Measurements from ENCODE around the gene ITFG1.
"Not testable (repeated sequence)": the region's sequence is repeated elsewhere in the genome, so short reads cannot be mapped to it uniquely, and the experiment has no call there.

Gene ITFG1

GRCh38 chr16:47473004-47473403 lies 12.1 kb upstream of the ITFG1 start:
- DNase-seq, result not testable (repeated sequence)

GRCh38 chr16:47470810-47471209 lies 9.9 kb upstream of the ITFG1 start:
- DNase-seq, result no peak

GRCh38 chr16:47470211-47470610 lies 9.3 kb upstream of the ITFG1 start:
- no peak for DNase-seq

GRCh38 chr16:47469227-47469626 lies 8.4 kb upstream of the ITFG1 start:
- DNase-seq, result no peak

- not testable (repeated sequence) for DNase-seq
Observed at GRCh38 chr16:47468070-47468689, 7.3 kb upstream of the ITFG1 start.

GRCh38 chr16:47467501-47467900 lies 6.6 kb upstream of the ITFG1 start:
- no peak for DNase-seq

- no peak for DNase-seq
Observed at GRCh38 chr16:47465919-47466630, 5.2 kb upstream of the ITFG1 start.

- no peak for DNase-seq
Observed at GRCh38 chr16:47463771-47464624, 3.1 kb upstream of the ITFG1 start.

GRCh38 chr16:47461598-47462266 lies 869 bp upstream of the ITFG1 start:
- peak in 1 of 2 donors; percentile 8 for DNase-seq

GRCh38 chr16:47460359-47460710 lies 528 bp downstream of the ITFG1 start:
- DNase-seq, result no peak

- no peak for DNase-seq
Observed at GRCh38 chr16:47459603-47460002, 1.3 kb downstream of the ITFG1 start.

GRCh38 chr16:47458331-47458730 lies 2.5 kb downstream of the ITFG1 start:
- no peak for DNase-seq

GRCh38 chr16:47449788-47450187 lies 11.1 kb downstream of the ITFG1 start:
- no peak for DNase-seq

- DNase-seq, result no peak
Observed at GRCh38 chr16:47448830-47449575, 11.9 kb downstream of the ITFG1 start.

GRCh38 chr16:47446431-47446830 lies 14.4 kb downstream of the ITFG1 start:
- DNase-seq, result no peak

- not testable (repeated sequence) for DNase-seq
Observed at GRCh38 chr16:47442884-47443283, 18.0 kb downstream of the ITFG1 start.

GRCh38 chr16:47440066-47440465 lies 20.8 kb downstream of the ITFG1 start:
- not testable (repeated sequence) for DNase-seq

GRCh38 chr16:47434274-47434673 lies 26.6 kb downstream of the ITFG1 start:
- not testable (repeated sequence) for DNase-seq

- DNase-seq, result no peak
Observed at GRCh38 chr16:47431960-47432359, 28.9 kb downstream of the ITFG1 start.

- DNase-seq, result no peak
Observed at GRCh38 chr16:47426806-47427205, 34.1 kb downstream of the ITFG1 start.

GRCh38 chr16:47424846-47425245 lies 36.0 kb downstream of the ITFG1 start:
- DNase-seq, result no peak

GRCh38 chr16:47416869-47417268 lies 44.0 kb downstream of the ITFG1 start:
- DNase-seq, result no peak
